ENCODE results near the gene BIK.

The BIK gene

DNA sequence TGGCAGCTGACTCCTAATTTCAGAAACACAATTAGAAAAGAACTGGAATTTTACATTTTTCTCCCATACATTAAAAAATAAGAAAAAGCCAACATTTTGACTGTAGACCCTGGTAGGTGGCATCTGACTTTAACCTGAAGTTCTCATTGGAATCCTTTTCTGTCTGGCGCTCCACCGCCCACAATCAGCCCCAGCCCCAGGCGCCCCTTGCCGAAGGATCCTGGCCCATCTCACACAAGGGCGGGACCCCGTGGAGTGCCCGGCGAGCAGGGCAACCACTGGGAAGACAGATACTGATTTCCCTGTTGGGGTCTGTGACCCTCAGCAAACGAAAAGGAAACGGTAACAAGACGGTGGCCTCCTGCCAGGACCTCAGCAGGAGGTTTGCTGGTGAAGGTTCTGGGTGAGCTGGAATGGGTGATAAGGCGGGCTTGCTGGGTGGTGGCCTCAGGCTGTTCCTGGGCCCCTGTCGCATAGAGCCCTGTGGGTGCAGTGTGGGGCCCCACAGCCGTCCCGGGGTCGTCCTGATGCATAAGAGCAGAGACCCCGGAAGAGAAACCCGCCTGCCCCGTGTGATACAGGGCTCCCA is 56.5 kb downstream of the BIK start:
- TF ChIP-seq, protein P1, sequence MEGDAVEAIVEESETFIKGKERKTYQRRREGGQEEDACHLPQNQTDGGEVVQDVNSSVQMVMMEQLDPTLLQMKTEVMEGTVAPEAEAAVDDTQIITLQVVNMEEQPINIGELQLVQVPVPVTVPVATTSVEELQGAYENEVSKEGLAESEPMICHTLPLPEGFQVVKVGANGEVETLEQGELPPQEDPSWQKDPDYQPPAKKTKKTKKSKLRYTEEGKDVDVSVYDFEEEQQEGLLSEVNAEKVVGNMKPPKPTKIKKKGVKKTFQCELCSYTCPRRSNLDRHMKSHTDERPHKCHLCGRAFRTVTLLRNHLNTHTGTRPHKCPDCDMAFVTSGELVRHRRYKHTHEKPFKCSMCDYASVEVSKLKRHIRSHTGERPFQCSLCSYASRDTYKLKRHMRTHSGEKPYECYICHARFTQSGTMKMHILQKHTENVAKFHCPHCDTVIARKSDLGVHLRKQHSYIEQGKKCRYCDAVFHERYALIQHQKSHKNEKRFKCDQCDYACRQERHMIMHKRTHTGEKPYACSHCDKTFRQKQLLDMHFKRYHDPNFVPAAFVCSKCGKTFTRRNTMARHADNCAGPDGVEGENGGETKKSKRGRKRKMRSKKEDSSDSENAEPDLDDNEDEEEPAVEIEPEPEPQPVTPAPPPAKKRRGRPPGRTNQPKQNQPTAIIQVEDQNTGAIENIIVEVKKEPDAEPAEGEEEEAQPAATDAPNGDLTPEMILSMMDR (IDR thresholded peaks at IDR 0.05; ENCODE audit: insufficient read depth, low read depth, low read length, missing control alignments) = no peak
- H3K4me3 ChIP-seq (ENCODE audit: low read length) = no peak overlapping the region
- no peak for DNase-seq (ENCODE audit: low read depth)

DNA sequence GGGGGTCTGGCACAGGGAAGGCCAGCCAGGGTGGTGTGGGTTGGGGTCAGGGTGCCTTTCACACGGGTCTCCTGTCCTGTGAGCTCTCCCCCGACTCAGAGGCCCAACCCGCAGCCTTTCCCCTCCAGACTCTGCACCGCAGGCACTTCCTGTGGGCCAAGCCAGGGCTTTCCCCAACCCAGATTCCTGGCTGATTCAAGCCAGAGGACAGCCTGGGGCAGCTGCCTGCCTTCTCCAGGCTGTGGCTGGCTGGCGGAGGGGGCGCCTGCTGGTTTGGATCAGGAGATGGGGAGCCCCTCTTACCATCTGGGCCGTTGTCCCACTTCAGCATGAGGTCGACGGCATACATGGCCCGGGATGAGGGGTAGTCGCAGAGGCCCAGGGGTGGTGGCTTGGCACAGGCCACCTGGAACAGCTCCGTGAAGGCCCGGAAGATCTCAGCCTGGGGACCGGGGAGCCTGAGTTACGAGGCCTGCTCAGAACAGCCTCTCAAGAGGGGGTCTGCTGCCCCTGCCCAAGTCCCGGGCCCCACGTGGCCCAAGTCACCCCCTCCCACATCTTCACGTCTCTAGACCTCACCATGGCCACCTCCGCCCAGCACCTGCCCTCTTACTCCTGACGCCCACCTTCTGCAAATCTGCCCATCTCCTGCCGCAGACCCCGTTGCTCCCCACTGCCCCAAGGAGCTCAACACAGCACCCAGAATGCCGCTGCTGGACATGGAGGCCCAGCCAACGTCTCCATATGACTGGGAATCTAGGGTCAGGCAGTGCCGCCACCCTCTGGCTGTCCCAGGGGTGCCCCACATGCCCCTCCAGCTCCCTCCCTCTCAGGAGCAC is 58.1 kb downstream of the BIK start:
- TF ChIP-seq, protein P1 (IDR thresholded peaks at IDR 0.05; ENCODE audit: insufficient read depth, low read depth, low read length, missing control alignments) = no peak

DNA sequence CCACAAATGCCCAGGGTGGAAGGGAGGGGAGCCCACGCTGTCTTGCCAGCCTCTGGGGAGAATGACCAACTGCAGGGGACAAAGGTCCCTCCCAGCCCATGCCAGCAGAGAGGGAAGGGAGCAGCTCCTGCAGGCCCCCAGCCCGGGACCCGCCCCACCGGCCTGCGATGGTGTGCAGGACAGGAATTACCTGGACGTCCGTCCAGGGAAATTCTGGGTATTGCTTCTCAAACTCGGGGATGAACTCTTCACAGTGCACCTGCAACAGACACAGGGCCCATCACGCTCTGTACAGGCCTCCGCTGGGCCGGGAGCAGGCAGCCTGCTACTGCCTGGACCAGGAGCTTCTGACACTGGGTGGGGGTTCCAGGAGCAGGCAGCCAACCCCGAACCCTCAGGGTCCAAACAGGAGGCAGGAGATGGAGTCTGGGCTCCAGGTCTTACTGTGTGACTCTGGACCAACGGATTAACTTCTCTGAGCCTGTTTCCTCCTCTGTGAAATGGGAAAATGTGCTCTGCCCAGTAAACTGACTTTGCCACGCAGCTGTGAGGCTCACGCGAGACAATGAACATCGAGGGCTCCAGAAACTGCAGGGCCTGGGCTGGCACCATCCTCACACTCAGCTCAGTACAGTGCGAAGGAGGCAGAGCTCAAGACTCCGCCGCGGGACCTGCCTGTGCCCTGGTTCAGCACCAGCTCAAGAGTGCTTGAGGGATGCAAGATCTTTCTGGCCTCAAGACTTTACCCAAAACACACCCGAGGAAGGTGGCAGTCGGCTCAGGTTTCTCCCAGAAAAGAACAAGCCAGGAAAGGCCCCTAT is 59.0 kb downstream of the BIK start:
- DNase-seq (ENCODE audit: low read depth) = no peak
- TF ChIP-seq, protein P1 (IDR thresholded peaks at IDR 0.05; ENCODE audit: insufficient read depth, low read depth, low read length, missing control alignments) = no peak
- no peak overlapping the region for H3K4me3 ChIP-seq (ENCODE audit: low read length)

More for the DNA sequence above, 58.1 kb downstream of the BIK start:
- H3K4me3 ChIP-seq (ENCODE audit: low read length) = no peak overlapping the region
- DNase-seq (ENCODE audit: low read depth) = no peak

DNA sequence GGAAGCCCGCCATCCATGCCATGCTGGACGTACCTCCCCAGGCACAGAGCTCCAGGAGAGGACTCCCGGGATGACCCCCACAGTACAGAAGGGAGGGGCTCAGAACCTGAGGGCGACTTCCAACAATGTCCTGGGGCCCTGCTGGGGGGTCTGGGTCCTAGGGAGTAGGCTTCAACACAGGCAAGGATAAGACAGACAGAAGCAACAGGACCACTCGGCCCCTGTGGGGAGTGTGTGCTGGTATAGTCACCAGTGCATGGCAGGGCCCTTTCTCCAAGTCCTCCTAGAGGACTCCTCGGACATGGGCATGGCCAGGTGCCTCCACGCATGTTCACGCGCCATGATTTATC is 59.6 kb downstream of the BIK start:
- TF ChIP-seq, protein P1 (IDR thresholded peaks at IDR 0.05; ENCODE audit: insufficient read depth, low read depth, low read length, missing control alignments) = no peak
- H3K4me3 ChIP-seq (ENCODE audit: low read length) = no peak overlapping the region
- no peak for DNase-seq (ENCODE audit: low read depth)

DNA sequence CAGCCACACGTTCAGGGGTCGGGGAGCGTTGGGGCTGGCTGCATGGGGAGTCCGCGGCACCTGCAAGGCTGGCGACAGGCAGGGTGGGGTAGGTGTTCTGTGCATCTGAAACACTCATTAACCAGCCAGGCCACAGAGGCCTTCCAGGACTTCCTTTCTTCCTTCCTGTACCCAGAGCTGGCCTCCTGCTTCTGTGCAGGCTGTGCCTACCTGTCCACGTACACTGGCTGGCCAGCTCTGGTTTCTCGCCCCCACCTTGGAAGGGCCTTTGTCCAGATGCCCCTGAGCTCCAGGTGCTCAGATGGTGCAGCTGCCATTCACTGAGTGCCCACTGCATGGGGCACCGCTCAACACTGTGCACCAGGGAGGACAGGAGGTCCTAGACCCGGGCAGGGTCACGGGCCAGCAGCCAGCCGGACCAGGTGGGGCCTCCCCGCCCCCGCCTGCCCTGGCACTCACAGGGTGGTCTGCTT is 60.5 kb downstream of the BIK start:
- H3K4me3 ChIP-seq (ENCODE audit: low read length) = no peak overlapping the region
- no peak for DNase-seq (ENCODE audit: low read depth)
- TF ChIP-seq, protein P1 (IDR thresholded peaks at IDR 0.05; ENCODE audit: insufficient read depth, low read depth, low read length, missing control alignments) = no peak

DNA sequence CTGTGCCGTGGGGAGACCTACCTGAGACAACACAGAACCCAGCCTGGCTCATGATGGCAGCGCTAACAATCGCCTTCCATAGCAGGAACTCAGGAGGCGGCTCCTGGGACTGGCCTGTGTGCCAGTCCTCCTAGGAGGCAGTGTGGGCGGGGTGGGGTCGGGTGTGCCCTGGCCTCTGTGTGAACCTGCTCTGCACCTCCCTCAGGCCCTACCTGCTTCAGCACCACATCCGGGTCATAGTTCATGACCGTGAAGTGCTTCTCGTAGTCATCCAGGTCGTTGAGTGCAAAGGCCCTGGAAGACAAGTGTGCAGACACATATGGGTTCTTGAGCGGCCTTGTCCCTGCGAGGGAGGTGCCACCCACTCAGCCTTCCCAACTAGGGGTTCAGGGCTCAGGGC is 61.1 kb downstream of the BIK start:
- TF ChIP-seq, protein P1 (IDR thresholded peaks at IDR 0.05; ENCODE audit: insufficient read depth, low read depth, low read length, missing control alignments) = no peak
- no peak for DNase-seq (ENCODE audit: low read depth)
- no peak overlapping the region for H3K4me3 ChIP-seq (ENCODE audit: low read length)

All from epithelial cell of esophagus (primary cell).